ENCODE data around the gene STXBP5.

GRCh38 chr6:147397306-147397705 lies 193.1 kb downstream of the STXBP5 start:
- no peak for TF ChIP-seq CTCF (IDR thresholded peaks at IDR 0.05)
- TF ChIP-seq POLR2A (IDR thresholded peaks at IDR 0.05): no peak

Data from body of pancreas (tissue), 4 donors.